Measurements from ENCODE around the gene PHACTR4. TPM values are rescaled to one million over a fixed set of nuclear protein-coding genes. Genes with fewer than 3 reads are reported as not detected.
"Not testable (repeated sequence)": the region's sequence is repeated elsewhere in the genome, so short reads cannot be mapped to it uniquely, and the experiment has no call there.

The PHACTR4 gene
- total and polyA plus RNA-seq, 4 donors, result 15.1 to 34.9 (median 20.6) TPM

DNA sequence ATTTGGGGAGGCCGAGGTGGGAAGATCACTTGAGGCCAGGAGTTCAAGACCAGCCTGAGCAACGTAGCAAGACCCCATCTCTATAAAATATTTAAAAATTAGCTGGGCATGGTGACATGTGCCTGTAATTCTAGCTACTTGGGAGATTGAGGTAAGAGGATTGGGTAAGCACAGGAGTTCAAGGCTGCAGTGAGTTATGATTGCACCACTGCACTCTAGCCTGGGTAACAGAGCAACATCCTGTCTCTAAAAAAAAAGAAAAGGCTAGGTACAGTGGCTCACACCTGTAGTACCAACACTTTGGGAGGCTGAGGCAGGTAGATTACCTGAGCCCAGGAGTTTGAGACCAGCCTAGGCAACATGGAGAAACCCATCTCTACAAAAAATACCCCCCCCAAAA lies 100.6 kb downstream of the PHACTR4 start:
- no peak overlapping the region for H3K9ac ChIP-seq (ENCODE audit: insufficient read depth in 1 of 2, low read length in 2 of 2)
- no peak overlapping the region for H3K27ac ChIP-seq (ENCODE audit: low read depth in 1 of 2, low read length in 1 of 2)
- 69 to 74% methylated on average over 2 of the region's 2 CpGs for WGBS, 2 donors
- no peaks in the 10 kb centered on the region for H3K4me1 ChIP-seq (ENCODE audit: control insufficient read depth in 5 of 5, insufficient read depth in 5 of 5, low read length in 5 of 5)
- no peak for ATAC-seq (ENCODE audit: insufficient read depth, low FRiP score)
- H3K36me3 ChIP-seq (ENCODE audit: control insufficient read depth in 4 of 4, insufficient read depth in 4 of 4, low read length in 4 of 4), result peaks cover 22 to 26% (median 23%) of the 10 kb centered on the region in 4 donors
- no peaks in the 10 kb centered on the region for H3K27me3 ChIP-seq (ENCODE audit: control insufficient read depth in 3 of 3, insufficient read depth in 3 of 3, low read length in 2 of 3)
- peaks cover 0 to 2% (median 0%) of the 10 kb centered on the region in 4 donors for H3K9me3 ChIP-seq (ENCODE audit: control insufficient read depth in 4 of 4, insufficient read depth in 3 of 4, low read length in 3 of 4)
- no peak overlapping the region for H3K4me3 ChIP-seq
- no peak for DNase-seq
- TF ChIP-seq, protein P1, sequence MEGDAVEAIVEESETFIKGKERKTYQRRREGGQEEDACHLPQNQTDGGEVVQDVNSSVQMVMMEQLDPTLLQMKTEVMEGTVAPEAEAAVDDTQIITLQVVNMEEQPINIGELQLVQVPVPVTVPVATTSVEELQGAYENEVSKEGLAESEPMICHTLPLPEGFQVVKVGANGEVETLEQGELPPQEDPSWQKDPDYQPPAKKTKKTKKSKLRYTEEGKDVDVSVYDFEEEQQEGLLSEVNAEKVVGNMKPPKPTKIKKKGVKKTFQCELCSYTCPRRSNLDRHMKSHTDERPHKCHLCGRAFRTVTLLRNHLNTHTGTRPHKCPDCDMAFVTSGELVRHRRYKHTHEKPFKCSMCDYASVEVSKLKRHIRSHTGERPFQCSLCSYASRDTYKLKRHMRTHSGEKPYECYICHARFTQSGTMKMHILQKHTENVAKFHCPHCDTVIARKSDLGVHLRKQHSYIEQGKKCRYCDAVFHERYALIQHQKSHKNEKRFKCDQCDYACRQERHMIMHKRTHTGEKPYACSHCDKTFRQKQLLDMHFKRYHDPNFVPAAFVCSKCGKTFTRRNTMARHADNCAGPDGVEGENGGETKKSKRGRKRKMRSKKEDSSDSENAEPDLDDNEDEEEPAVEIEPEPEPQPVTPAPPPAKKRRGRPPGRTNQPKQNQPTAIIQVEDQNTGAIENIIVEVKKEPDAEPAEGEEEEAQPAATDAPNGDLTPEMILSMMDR (IDR thresholded peaks at IDR 0.05; ENCODE audit: control extremely low read depth, extremely low read depth), result no peak

GRCh38 chr1:28479497-28479896 lies 110.0 kb downstream of the PHACTR4 start:
- not testable (repeated sequence) for H3K4me1 ChIP-seq (ENCODE audit: control insufficient read depth in 5 of 5, insufficient read depth in 5 of 5, low read length in 5 of 5); ATAC-seq (ENCODE audit: insufficient read depth, low FRiP score); H3K9ac ChIP-seq (ENCODE audit: insufficient read depth in 1 of 2, low read length in 2 of 2); H3K4me3 ChIP-seq; H3K27ac ChIP-seq (ENCODE audit: low read depth in 1 of 2, low read length in 1 of 2); H3K9me3 ChIP-seq (ENCODE audit: control insufficient read depth in 4 of 4, insufficient read depth in 3 of 4, low read length in 3 of 4); H3K27me3 ChIP-seq (ENCODE audit: control insufficient read depth in 3 of 3, insufficient read depth in 3 of 3, low read length in 2 of 3); DNase-seq
- 92 to 96% methylated on average over 12 to 13 of the region's 13 CpGs for WGBS, 2 donors
- peaks cover 18 to 30% (median 22%) of the 10 kb centered on the region in 4 donors for H3K36me3 ChIP-seq (ENCODE audit: control insufficient read depth in 4 of 4, insufficient read depth in 4 of 4, low read length in 4 of 4)

DNA sequence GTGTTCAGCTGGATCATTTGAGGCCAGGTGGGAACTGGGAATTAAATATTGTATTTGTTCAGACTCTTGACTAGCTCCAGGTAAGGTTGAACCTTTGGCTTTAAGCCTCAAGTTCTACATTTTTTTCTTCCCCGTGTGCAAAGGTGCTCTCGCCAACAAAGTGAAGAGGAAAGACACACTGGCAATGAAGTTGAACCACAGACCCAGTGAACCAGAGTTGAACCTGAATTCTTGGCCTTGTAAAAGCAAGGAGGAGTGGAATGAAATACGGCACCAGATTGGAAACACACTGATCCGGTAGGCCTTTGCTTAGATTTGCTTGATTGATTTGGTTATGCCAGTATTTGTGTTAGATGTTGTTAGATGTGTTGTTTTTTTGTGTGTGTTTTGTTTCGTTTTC lies 110.8 kb downstream of the PHACTR4 start:
- WGBS, 2 donors, result 91 to 92% methylated on average over 5 of the region's 5 CpGs
- ATAC-seq (ENCODE audit: insufficient read depth, low FRiP score), result no peak
- H3K9ac ChIP-seq (ENCODE audit: insufficient read depth in 1 of 2, low read length in 2 of 2), result no peak overlapping the region
- peaks cover 0 to 1% (median 0%) of the 10 kb centered on the region in 5 donors for H3K4me1 ChIP-seq (ENCODE audit: control insufficient read depth in 5 of 5, insufficient read depth in 5 of 5, low read length in 5 of 5)
- no peak overlapping the region for H3K27ac ChIP-seq (ENCODE audit: low read depth in 1 of 2, low read length in 1 of 2)
- H3K27me3 ChIP-seq (ENCODE audit: control insufficient read depth in 3 of 3, insufficient read depth in 3 of 3, low read length in 2 of 3), result no peaks in the 10 kb centered on the region
- peaks cover 18 to 28% (median 24%) of the 10 kb centered on the region in 4 donors for H3K36me3 ChIP-seq (ENCODE audit: control insufficient read depth in 4 of 4, insufficient read depth in 4 of 4, low read length in 4 of 4)
- H3K4me3 ChIP-seq, result no peak overlapping the region
- no peak for DNase-seq
- H3K9me3 ChIP-seq (ENCODE audit: control insufficient read depth in 4 of 4, insufficient read depth in 3 of 4, low read length in 3 of 4), result no peaks in the 10 kb centered on the region
- TF ChIP-seq, protein P1 (IDR thresholded peaks at IDR 0.05; ENCODE audit: control extremely low read depth, extremely low read depth), result no peak

- Histone ChIP-seq H3K4me1 (ENCODE audit: control insufficient read depth in 5 of 5, insufficient read depth in 5 of 5, low read length in 5 of 5) (peaks cover 0 to 1% (median 0%) of the 10 kb centered on the region in 5 donors), H3K9ac (ENCODE audit: insufficient read depth in 1 of 2, low read length in 2 of 2) (no peak overlapping the region), H3K9me3 (ENCODE audit: control insufficient read depth in 4 of 4, insufficient read depth in 3 of 4, low read length in 3 of 4) (no peaks in the 10 kb centered on the region), H3K4me3 (no peak overlapping the region), H3K27me3 (ENCODE audit: control insufficient read depth in 3 of 3, insufficient read depth in 3 of 3, low read length in 2 of 3) (no peaks in the 10 kb centered on the region), H3K27ac (ENCODE audit: low read depth in 1 of 2, low read length in 1 of 2) (no peak overlapping the region), H3K36me3 (ENCODE audit: control insufficient read depth in 4 of 4, insufficient read depth in 4 of 4, low read length in 4 of 4) (peaks cover 17 to 27% (median 21%) of the 10 kb centered on the region in 4 donors)
- TF ChIP-seq, protein P1 (IDR thresholded peaks at IDR 0.05; ENCODE audit: control extremely low read depth, extremely low read depth), result no peak
- DNase-seq (no peak), ATAC-seq (ENCODE audit: insufficient read depth, low FRiP score) (no peak)
- 84 to 88% methylated on average over 3 of the region's 3 CpGs for WGBS, 2 donors
These were observed 112.6 kb downstream of the PHACTR4 start for GRCh38 chr1:28482138-28482537.
